GM23248 (cell line): ENCODE results near the gene RPH3AL. TPM values are rescaled to one million over a fixed set of nuclear protein-coding genes. Genes with fewer than 3 reads are reported as not detected.

ENCODE experiments used
- DNase-seq: peaks from one replicate; pipeline ENCODE4 v3.0.0-alpha.2; 2015
- H2AFZ ChIP-seq: fragments of 200-600 bp; sonication (generic); 2 replicates; pipeline ENCODE4 v1.6.1; 2016; ENCODE audit warnings: antibody characterized with exemption
- H3F3A ChIP-seq: fragments of 200-600 bp; sonication (generic); 2 replicates; pipeline ENCODE4 v1.6.1; 2016; ENCODE audit warnings: mild to moderate bottlenecking, antibody characterized with exemption, mixed run types; ENCODE audit not compliant: insufficient read depth
- H3K27ac ChIP-seq: fragments of 200-600 bp; sonication (generic); 2 replicates; pipeline ENCODE4 v1.5.1; 2016; ENCODE audit warnings: mild to moderate bottlenecking
- H3K27me3 ChIP-seq: fragments of 200-600 bp; sonication (generic); replicated peaks from 2 replicates; pipeline ENCODE4 v1.6.1; 2016; ENCODE audit warnings: mild to moderate bottlenecking; ENCODE audit not compliant: insufficient read depth
- H3K36me3 ChIP-seq: fragments of 200-600 bp; sonication (generic); 2 replicates; pipeline ENCODE4 v1.6.1; 2016; ENCODE audit warnings: low read depth, mild to moderate bottlenecking
- H3K4me1 ChIP-seq: fragments of 200-600 bp; sonication (generic); 2 replicates; pipeline ENCODE4 v1.6.1; 2016; ENCODE audit warnings: mild to moderate bottlenecking; ENCODE audit not compliant: insufficient read depth
- H3K4me2 ChIP-seq: fragments of 200-600 bp; sonication (generic); one replicate; pipeline ENCODE4 v1.6.1; 2016; ENCODE audit warnings: mild to moderate bottlenecking; ENCODE audit not compliant: unreplicated experiment
- H3K4me3 ChIP-seq: fragments of 200-600 bp; sonication (generic); 2 replicates; pipeline ENCODE4 v1.5.1; 2016; ENCODE audit warnings: mild to moderate bottlenecking
- H3K79me2 ChIP-seq: fragments of 200-600 bp; sonication (generic); 2 replicates; pipeline ENCODE4 v1.6.1; 2016; ENCODE audit warnings: mild to moderate bottlenecking; ENCODE audit not compliant: insufficient read depth
- H3K9ac ChIP-seq: fragments of 200-600 bp; sonication (generic); 2 replicates; pipeline ENCODE4 v1.6.1; 2016; ENCODE audit warnings: mild to moderate bottlenecking
- H3K9me2 ChIP-seq: fragments of 200-600 bp; sonication (generic); 2 replicates; pipeline ENCODE4 v1.6.1; 2016; ENCODE audit warnings: mixed run types, mild to moderate bottlenecking, moderate library complexity; ENCODE audit not compliant: insufficient read depth
- H3K9me3 ChIP-seq: fragments of 200-600 bp; sonication (generic); one replicate; pipeline ENCODE4 v1.6.1; 2017; ENCODE audit warnings: low read depth
- H4K20me1 ChIP-seq: fragments of 200-600 bp; sonication (generic); 2 replicates; pipeline ENCODE4 v1.6.0; 2016; ENCODE audit not compliant: insufficient read depth
- EZH2 ChIP-seq: fragments of 200-600 bp; sonication (generic); IDR thresholded peaks from 2 replicates; pipeline ENCODE4 v1.6.1; 2018; ENCODE audit warnings: antibody characterized with exemption, mild to moderate bottlenecking; ENCODE audit not compliant: insufficient read depth, poor library complexity, severe bottlenecking
- EZH2phosphoT487 ChIP-seq: fragments of 200-600 bp; sonication (generic); IDR thresholded peaks from 2 replicates; pipeline ENCODE4 v1.6.1; 2018; ENCODE audit warnings: antibody characterized with exemption, moderate library complexity, mild to moderate bottlenecking, low read depth; ENCODE audit not compliant: insufficient read depth
- WGBS, 2 experiments: methylation state at CpG; one replicate each; pipeline ENCODE4 v1.1.6; 2015 to 2017; ENCODE audit warnings: low lambda C conversion rate in 2 of 2, low coverage in 1 of 2; ENCODE audit errors: missing lambda C conversion rate in 2 of 2; 5-methylcytosine and 5-hydroxymethylcytosine counted together
- in situ Hi-C: fragments of 300-500 bp; cut with MboI; formaldehyde crosslinking; loops from 2 replicates; pipeline ENCODE4 v1.15.0; 2020
- polyA plus RNA-seq: library from polyadenylated mRNA; unstranded; fragments of >200 nt; fragmentation: Nextera tagmentation; extraction: Ambion mirVana; gene quantifications from 2 replicates; pipeline ENCODE4 v1.2.1, GENCODE V29; 2016
- total RNA-seq: library from RNA; depleted of rRNA; stranded (reverse); fragments of >200 nt; shearing (Covaris generic); gene quantifications from 2 replicates; pipeline ENCODE4 v1.2.3, GENCODE V29; 2014

Gene RPH3AL
- total and polyA plus RNA-seq, 2 experiments from 2014 or later: 2.7 to 5.2 TPM

DNA sequence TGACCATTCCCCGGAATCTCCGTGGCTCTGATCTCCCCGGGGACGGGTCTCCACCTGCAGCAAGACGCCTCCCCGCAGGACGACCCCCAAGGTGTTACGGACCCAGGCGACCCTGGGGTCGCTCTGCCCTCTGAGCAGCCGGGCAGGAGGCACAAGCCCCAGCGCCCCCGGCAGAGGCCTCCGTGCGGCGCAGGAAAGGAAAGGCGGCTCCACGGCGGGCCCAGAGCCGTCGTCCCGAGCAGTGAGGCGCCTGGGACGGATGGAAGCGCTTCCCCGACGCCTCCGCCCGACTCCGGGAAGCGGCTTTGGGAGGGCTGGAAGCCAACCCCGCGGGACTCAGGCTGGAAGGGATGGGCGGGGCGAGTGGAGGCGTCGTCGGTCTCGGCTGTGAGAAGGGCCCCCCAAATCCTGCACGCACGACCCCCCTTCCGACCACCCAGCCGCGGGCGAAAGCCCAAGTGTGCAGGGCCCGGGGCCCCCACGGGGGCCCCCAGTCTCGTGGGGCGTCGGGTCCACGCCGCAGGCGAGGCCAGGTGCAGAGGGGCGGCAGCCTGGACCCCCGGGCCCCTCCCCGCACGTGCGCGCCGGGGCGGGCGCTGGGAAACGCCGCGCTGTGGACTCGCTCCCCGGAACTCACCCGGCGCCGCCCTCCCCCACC lies 32.7 kb upstream of the RPH3AL start:
- no peaks in the 10 kb centered on the region for H4K20me1 ChIP-seq
- H3K9me2 ChIP-seq: no peaks in the 10 kb centered on the region
- H2AFZ ChIP-seq: peak overlapping the region; percentile 76
- peak overlapping the region; percentile 30; the same call in 1 of the 2 replicates for H3K9ac ChIP-seq
- no peaks in the 10 kb centered on the region for H3F3A ChIP-seq
- H3K27ac ChIP-seq: no peak overlapping the region
- peak overlapping the region; percentile 64 for H3K4me3 ChIP-seq
- no peaks in the 10 kb centered on the region for H3K36me3 ChIP-seq
- H3K27me3 ChIP-seq: no peaks in the 10 kb centered on the region; the same call in 1 of the 2 replicates
- no peaks in the 10 kb centered on the region for H3K79me2 ChIP-seq
- WGBS, 2 experiments: 3 to 4% methylated on average over 35 to 42 of the region's 70 CpGs
- H3K9me3 ChIP-seq: no peaks in the 10 kb centered on the region
- in situ Hi-C loops: no loop called here
- TF ChIP-seq EZH2phosphoT487 (no peak), EZH2 (no peak)
- no peaks in the 10 kb centered on the region for H3K4me1 ChIP-seq
- peak overlapping the region; percentile 76 for H3K4me2 ChIP-seq
- peak; percentile 59 for DNase-seq

DNA sequence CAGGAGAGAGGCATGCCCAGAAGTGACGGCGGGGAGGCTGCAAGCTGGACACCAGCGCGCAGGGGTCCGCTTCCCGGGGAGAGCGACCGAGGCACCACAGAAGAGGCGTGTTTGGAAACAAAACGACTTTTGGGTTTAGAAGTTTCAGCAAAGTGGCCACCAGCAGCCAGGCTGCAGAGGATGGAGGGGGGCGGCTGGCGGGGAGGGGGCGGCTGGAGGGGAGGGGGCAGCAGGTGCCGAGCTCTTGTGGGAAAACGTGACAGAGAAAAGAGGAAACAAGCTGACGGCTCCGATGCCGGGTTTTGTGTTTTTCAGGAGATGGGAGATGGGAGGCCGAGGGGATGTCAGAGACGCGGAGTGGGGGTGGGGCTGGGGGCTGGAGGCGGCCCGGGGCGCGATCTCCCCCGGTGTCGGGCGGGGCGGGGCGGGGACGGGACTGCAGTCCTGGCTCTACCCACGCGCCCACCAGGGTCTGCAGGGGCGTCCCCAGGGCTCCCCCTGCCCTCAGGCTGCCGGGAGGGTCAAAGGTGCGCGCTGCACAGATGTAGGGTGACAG lies 32.1 kb upstream of the RPH3AL start:
- Histone ChIP-seq H3K9me2 (no peaks in the 10 kb centered on the region), H3K4me2 (no peak overlapping the region), H3K9ac (no peak overlapping the region), H3K4me1 (no peaks in the 10 kb centered on the region), H3K27ac (no peak overlapping the region), H3K27me3 (no peaks in the 10 kb centered on the region; the same call in 1 of the 2 replicates), H3K79me2 (no peaks in the 10 kb centered on the region), H2AFZ (no peak overlapping the region), H3K4me3 (no peak overlapping the region), H3F3A (no peaks in the 10 kb centered on the region), H4K20me1 (no peaks in the 10 kb centered on the region), H3K36me3 (no peaks in the 10 kb centered on the region), H3K9me3 (no peaks in the 10 kb centered on the region)
- in situ Hi-C loops: no loop called here
- TF ChIP-seq EZH2phosphoT487: no peak
- TF ChIP-seq EZH2: no peak
- 77 to 87% methylated on average over 14 to 26 of the region's 37 CpGs for whole genome bisulfite sequencing, 2 experiments
- no peak for DNase-seq

DNA sequence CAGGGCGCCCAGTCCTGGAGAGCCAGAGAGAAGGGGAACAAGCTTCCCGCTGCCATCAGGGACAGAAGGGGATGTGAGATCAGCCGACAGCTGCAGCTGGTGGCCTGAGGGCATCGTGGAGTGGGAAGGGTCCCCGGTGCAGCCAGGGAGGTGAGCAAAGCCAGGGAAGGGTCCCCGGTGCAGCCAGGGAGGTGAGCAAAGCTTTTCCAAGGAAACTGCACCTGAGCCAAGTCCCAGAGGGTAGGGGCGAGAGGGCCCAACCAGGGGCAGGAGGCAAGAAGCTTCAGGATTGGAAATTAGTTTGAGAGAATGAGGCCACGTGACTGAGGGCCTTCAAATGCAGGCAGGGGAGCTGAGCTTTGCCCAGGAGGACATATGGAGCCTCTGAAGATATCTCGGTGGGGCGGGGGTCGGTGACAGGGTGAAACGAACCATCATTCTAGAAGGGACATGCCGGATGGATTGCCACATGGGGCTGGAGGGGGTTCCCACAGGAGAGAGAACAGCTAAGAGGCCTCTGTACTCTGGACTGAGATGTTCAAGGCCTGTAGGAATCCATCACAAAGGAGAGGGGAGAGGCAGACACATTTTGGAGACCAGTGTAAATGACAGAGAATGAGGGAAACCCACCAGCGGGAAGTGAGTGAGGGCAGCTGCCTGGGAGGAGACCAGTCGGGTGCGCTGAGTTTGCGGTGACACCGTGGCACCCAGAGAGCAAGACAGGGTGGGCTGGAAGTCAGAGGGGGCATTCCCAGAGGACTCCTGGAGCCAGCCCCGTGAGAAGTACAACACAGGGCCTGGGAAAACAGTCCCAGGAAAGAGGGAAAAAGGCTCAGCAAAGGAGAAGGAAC lies 31.4 kb upstream of the RPH3AL start:
- Histone ChIP-seq H3K4me3 (no peak overlapping the region), H3K9ac (no peak overlapping the region), H3K4me1 (no peaks in the 10 kb centered on the region), H3K79me2 (no peaks in the 10 kb centered on the region), H2AFZ (no peak overlapping the region), H3F3A (no peaks in the 10 kb centered on the region), H3K27ac (no peak overlapping the region), H3K27me3 (no peaks in the 10 kb centered on the region; the same call in 1 of the 2 replicates), H3K4me2 (no peak overlapping the region), H3K9me3 (no peaks in the 10 kb centered on the region), H3K36me3 (no peaks in the 10 kb centered on the region), H4K20me1 (no peaks in the 10 kb centered on the region), H3K9me2 (no peaks in the 10 kb centered on the region)
- TF ChIP-seq EZH2 (no peak), EZH2phosphoT487 (no peak)
- DNase-seq: no peak
- in situ Hi-C loops: no loop called here
- 80 to 84% methylated on average over 19 of the region's 19 CpGs for WGBS, 2 experiments

DNA sequence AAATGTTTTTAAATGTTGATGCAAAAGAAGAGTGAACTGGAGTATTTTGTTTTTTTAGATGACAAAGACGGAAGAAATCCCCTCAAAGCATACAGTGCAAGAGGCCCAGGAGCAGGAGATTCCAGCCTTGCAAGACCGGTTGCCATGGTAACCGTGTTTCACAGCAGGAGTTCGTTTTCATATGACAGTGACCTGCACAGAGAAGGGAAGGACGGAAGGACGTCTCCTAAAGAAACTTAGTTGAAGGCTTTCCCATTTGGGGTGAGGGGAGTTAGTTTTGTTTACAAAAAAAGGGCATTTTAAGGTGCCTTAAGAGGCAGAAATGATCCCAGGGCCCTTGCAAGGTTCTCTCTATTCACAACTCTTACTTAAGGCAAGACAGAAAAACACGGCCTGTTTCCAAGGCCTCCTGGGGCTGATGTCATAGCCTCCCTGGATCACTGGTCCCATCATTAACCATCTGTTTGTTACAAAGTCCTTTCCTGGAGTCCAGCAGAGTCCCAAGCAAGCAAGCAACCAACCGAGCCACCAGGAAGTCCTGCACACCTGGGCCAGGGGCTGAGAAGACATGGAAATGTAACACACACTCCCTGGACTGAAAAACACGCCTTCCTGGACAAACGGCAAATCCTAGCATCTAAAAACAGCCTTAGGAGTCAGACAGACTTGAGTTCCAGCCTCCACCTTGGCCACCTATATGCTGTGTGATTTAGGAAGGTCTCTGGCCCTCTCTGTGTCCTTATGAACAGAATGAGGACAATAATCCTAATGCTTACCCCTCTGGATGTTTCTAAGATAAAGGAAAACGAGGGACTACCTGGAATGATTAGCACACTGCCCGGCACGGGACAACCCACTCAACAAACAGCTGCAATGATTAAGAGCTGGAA lies 30.3 kb upstream of the RPH3AL start:
- H4K20me1 ChIP-seq: no peaks in the 10 kb centered on the region
- H3K4me2 ChIP-seq: no peak overlapping the region
- H3K4me1 ChIP-seq: no peaks in the 10 kb centered on the region
- H3K9me3 ChIP-seq: no peaks in the 10 kb centered on the region
- H3K27me3 ChIP-seq: no peaks in the 10 kb centered on the region; the same call in 1 of the 2 replicates
- in situ Hi-C loops: no loop called here
- peak; percentile 57 for DNase-seq
- no peaks in the 10 kb centered on the region for H3K9me2 ChIP-seq
- no peak for TF ChIP-seq EZH2
- TF ChIP-seq EZH2phosphoT487: no peak
- 60 to 63% methylated on average over 13 of the region's 13 CpGs for WGBS, 2 experiments
- no peak overlapping the region for H3K9ac ChIP-seq
- H3K36me3 ChIP-seq: no peaks in the 10 kb centered on the region
- H3K4me3 ChIP-seq: no peak overlapping the region
- no peak overlapping the region for H2AFZ ChIP-seq
- H3K79me2 ChIP-seq: no peaks in the 10 kb centered on the region
- H3K27ac ChIP-seq: no peak overlapping the region
- no peaks in the 10 kb centered on the region for H3F3A ChIP-seq
